Keratinocyte (primary cell): ENCODE results near the gene WNT7A. TPM values are rescaled to one million over a fixed set of nuclear protein-coding genes. Genes with fewer than 3 reads are reported as not detected.

Source experiments
- DNase-seq: peaks from one replicate; pipeline ENCODE4 v3.0.0-alpha.2; 2011; ENCODE audit warnings: low read depth, missing footprints, low spot score
- FAIRE-seq: peaks from 2 replicates; lab custom pipeline; 2011; peaks lifted over from hg19 to GRCh38; lab: Jason Lieb, UNC
- H2AFZ ChIP-seq: 2 replicates; pipeline ENCODE4 v1.6.0; 2012; ENCODE audit warnings: low read length, control low read depth, inconsistent platforms; ENCODE audit not compliant: control insufficient read depth
- H3K27ac ChIP-seq: 2 replicates; pipeline ENCODE4 v1.5.1; 2011; ENCODE audit warnings: low read length; ENCODE audit not compliant: control insufficient read depth, insufficient read depth
- H3K27me3 ChIP-seq: 3 replicates; pipeline ENCODE4 v1.6.0; 2011; ENCODE audit warnings: low read length; ENCODE audit not compliant: control insufficient read depth, insufficient read depth; ENCODE audit errors: extremely low read depth
- H3K36me3 ChIP-seq, 2 experiments: 2 replicates in 1 of 2; 3 replicates in 1 of 2; pipeline ENCODE4 v1.5.1; 2011; ENCODE audit warnings: low read length in 2 of 2, mild to moderate bottlenecking in 1 of 2; ENCODE audit not compliant: control insufficient read depth in 2 of 2, insufficient read depth in 2 of 2; ENCODE audit errors: extremely low read depth in 1 of 2
- H3K4me1 ChIP-seq: 3 replicates; pipeline ENCODE4 v1.5.1; 2011; ENCODE audit warnings: low read length; ENCODE audit not compliant: control insufficient read depth, insufficient read depth; ENCODE audit errors: extremely low read depth
- H3K4me2 ChIP-seq: 3 replicates; pipeline ENCODE4 v1.6.0; 2011; ENCODE audit warnings: low read depth, low read length; ENCODE audit not compliant: control insufficient read depth, insufficient read depth; ENCODE audit errors: extremely low read depth
- H3K4me3 ChIP-seq, 3 experiments: fragments of 200-600 bp in 1 of 3; sonication (generic) in 1 of 3; 2 replicates in 2 of 3; 3 replicates in 1 of 3; pipeline ENCODE4 v1.5.1; 2011 to 2016; ENCODE audit warnings: low read length in 3 of 3, mild to moderate bottlenecking in 3 of 3, control low read depth in 2 of 3, inconsistent platforms in 1 of 3, low read depth in 1 of 3, mixed read lengths in 1 of 3, mixed run types in 1 of 3, moderate library complexity in 1 of 3; ENCODE audit not compliant: control insufficient read depth in 2 of 3, insufficient read depth in 2 of 3; ENCODE audit errors: extremely low read depth in 1 of 3
- H3K79me2 ChIP-seq: 2 replicates; pipeline ENCODE4 v1.6.0; 2012; ENCODE audit warnings: low read length; ENCODE audit not compliant: control insufficient read depth, insufficient read depth
- H3K9ac ChIP-seq: 3 replicates; pipeline ENCODE4 v1.6.0; 2011; ENCODE audit warnings: low read length; ENCODE audit not compliant: control insufficient read depth, insufficient read depth; ENCODE audit errors: extremely low read depth
- H3K9me1 ChIP-seq: 3 replicates; pipeline ENCODE4 v1.6.0; 2011; ENCODE audit warnings: low read length; ENCODE audit not compliant: control insufficient read depth, insufficient read depth; ENCODE audit errors: extremely low read depth
- H3K9me3 ChIP-seq: 2 replicates; pipeline ENCODE4 v1.5.1; 2012; ENCODE audit warnings: low read depth, low read length; ENCODE audit not compliant: control insufficient read depth
- H4K20me1 ChIP-seq: 3 replicates; pipeline ENCODE4 v1.6.0; 2011; ENCODE audit warnings: low read length; ENCODE audit not compliant: control insufficient read depth, insufficient read depth; ENCODE audit errors: extremely low read depth
- EZH2 ChIP-seq: IDR thresholded peaks from one replicate; pipeline ENCODE4 v1.6.1; 2012; ENCODE audit warnings: inconsistent platforms, mild to moderate bottlenecking, low read length, moderate library complexity
- dilution Hi-C: fragments of 300-500 bp; cut with MboI; formaldehyde crosslinking; loops from one replicate; pipeline ENCODE4 v1.7.0; 2020; ENCODE audit warnings: low sequenced_read_pairs; ENCODE audit not compliant: extremely low pct_ligation_motif_present
- polyA plus RNA-seq, 5 experiments: library from polyadenylated mRNA; depleted of rRNA in 3 of 5; stranded (reverse) in 3 of 5; stranded (forward) in 1 of 5; unstranded in 1 of 5; fragments of >200 nt; gene quantifications; 1 replicate in 1 of 5; 2 replicates in 3 of 5; 3 replicates in 1 of 5; pipeline versions ENCODE4 v1.2.1 to v1.2.3, GENCODE V29; 2011 to 2012; ENCODE audit warnings: missing spikeins in 2 of 5, low read depth in 1 of 5, low replicate concordance in 1 of 5
- TF ChIP-seq, protein P1 (sequence below), 3 experiments: IDR thresholded peaks in 1 of 3; conservative IDR thresholded peaks in 1 of 3; optimal IDR thresholded peaks in 1 of 3; 2 replicates in 2 of 3; 3 replicates in 1 of 3; pipeline versions ENCODE3 to v1.5.1; 2011; ENCODE audit warnings: low read length in 3 of 3, mild to moderate bottlenecking in 3 of 3, moderate library complexity in 2 of 3, control low read depth in 1 of 3, inconsistent platforms in 1 of 3; ENCODE audit not compliant: insufficient read depth in 2 of 3; ENCODE audit errors: extremely low read depth in 1 of 3

WNT7A gene
- polyA plus RNA-seq, 1 donor (not counting 4 experiments of a cell fraction or from before 2014, with no cell fraction given): 20.3 TPM

- Histone ChIP-seq H3K9ac (no peak overlapping the region), H3K79me2 (peaks cover 88% of the 10 kb centered on the region), H3K9me1 (peaks cover 13% of the 10 kb centered on the region), H3K27ac (no peak overlapping the region), H3K4me1 (peaks cover 65% of the 10 kb centered on the region), H3K36me3 (peaks cover 8 to 56% of the 10 kb centered on the region in 2 experiments), H3K27me3 (no peaks in the 10 kb centered on the region), H2AFZ (no peak overlapping the region), H3K4me2 (no peak overlapping the region), H3K9me3 (no peaks in the 10 kb centered on the region), H4K20me1 (no peaks in the 10 kb centered on the region), H3K4me3 (no peak overlapping the region)
- FAIRE-seq: no peak
- no peak for DNase-seq
- dilution Hi-C loops: no loop called here
- TF ChIP-seq, protein P1, sequence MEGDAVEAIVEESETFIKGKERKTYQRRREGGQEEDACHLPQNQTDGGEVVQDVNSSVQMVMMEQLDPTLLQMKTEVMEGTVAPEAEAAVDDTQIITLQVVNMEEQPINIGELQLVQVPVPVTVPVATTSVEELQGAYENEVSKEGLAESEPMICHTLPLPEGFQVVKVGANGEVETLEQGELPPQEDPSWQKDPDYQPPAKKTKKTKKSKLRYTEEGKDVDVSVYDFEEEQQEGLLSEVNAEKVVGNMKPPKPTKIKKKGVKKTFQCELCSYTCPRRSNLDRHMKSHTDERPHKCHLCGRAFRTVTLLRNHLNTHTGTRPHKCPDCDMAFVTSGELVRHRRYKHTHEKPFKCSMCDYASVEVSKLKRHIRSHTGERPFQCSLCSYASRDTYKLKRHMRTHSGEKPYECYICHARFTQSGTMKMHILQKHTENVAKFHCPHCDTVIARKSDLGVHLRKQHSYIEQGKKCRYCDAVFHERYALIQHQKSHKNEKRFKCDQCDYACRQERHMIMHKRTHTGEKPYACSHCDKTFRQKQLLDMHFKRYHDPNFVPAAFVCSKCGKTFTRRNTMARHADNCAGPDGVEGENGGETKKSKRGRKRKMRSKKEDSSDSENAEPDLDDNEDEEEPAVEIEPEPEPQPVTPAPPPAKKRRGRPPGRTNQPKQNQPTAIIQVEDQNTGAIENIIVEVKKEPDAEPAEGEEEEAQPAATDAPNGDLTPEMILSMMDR (optimal IDR thresholded peaks at IDR 0.05 in 1 of 3, IDR thresholded peaks at IDR 0.05 in 1 of 3, conservative IDR thresholded peaks at IDR 0.05 in 1 of 3; ENCODE audit: extremely low read depth in 1 of 3, insufficient read depth in 2 of 3, low read length in 3 of 3): no peak
- no peak for TF ChIP-seq EZH2
Observed at GRCh38 chr3:13829311-13829710, 50.6 kb downstream of the WNT7A start.

DNA sequence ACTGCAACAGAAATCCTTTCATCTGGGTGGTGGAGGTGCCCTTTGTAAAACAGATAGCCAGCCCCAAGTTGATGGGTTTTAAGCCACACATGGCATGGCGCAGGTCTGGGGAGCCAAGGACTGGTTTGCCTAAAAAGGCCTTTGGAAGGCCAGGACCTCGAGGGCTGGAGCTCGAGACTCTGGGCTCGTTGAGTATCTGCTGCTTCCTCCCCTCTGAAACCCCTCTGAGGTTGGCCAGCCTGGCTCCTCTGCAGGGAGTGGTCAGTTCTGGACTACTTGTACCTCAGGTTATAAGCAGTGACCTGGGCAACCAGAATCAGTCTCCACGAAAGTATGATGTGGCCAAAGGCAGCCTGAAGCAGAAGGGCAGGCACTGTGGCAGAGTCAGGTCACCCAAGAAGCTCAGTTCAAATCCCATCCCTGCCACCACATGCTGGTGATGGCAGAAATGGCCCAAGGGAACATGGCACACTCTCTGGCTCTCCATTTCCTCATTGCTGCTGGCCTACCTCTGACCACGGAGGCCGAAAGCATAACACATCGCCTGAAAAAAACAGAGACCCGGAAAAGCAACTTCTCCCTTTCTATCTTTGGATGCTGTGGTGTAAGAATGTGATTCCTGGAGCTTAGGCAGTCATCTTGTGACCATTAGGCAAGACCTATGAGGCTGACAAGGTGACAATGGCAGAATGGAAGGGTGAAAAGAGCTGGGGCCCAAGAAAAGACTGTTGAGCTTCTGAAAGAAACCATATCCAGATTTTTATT is 51.2 kb downstream of the WNT7A start:
- Histone ChIP-seq H3K27ac (no peak overlapping the region), H4K20me1 (no peaks in the 10 kb centered on the region), H3K9me1 (peaks cover 11% of the 10 kb centered on the region), H3K27me3 (no peaks in the 10 kb centered on the region), H3K4me3 (no peak overlapping the region), H3K79me2 (peaks cover 87% of the 10 kb centered on the region), H3K9ac (no peak overlapping the region), H2AFZ (no peak overlapping the region), H3K4me2 (no peak overlapping the region), H3K9me3 (no peaks in the 10 kb centered on the region), H3K4me1 (peaks cover 69% of the 10 kb centered on the region), H3K36me3 (peaks cover 9 to 55% of the 10 kb centered on the region in 2 experiments)
- peak; percentile 61 for FAIRE-seq
- TF ChIP-seq, protein P1 (optimal IDR thresholded peaks at IDR 0.05 in 1 of 3, IDR thresholded peaks at IDR 0.05 in 1 of 3, conservative IDR thresholded peaks at IDR 0.05 in 1 of 3; ENCODE audit: extremely low read depth in 1 of 3, insufficient read depth in 2 of 3, low read length in 3 of 3): no peak
- no peak for TF ChIP-seq EZH2
- no peak for DNase-seq
- dilution Hi-C loops: no loop called here
